Measurements from ENCODE around the gene SLC9B1. TPM values are rescaled to one million over a fixed set of nuclear protein-coding genes. Genes with fewer than 3 reads are reported as not detected.
A peak's percentile ranks its signal among the peaks of the same experiment; 100 is the strongest.
"Not testable (repeated sequence)": the region's sequence is repeated elsewhere in the genome, so short reads cannot be mapped to it uniquely, and the experiment has no call there.

Gene SLC9B1
- total and polyA plus RNA-seq, 12 donors, result 0.07 to 1.4 (median 0.66) TPM; not detected in 3

GRCh38 chr4:102959496-102959895 lies 60.0 kb downstream of the SLC9B1 start:
- intact Hi-C loops (cut with DNase I), result no loop called here
- DNase-seq, result peak in 1 of 2 donors; percentile 10
- Histone ChIP-seq H3K36me3 (no peaks in the 10 kb centered on the region), H3K9me3 (peaks cover 0 to 4% (median 0%) of the 10 kb centered on the region in 11 donors), H3K4me3 (no peak overlapping the region), H3K27ac (no peak overlapping the region), H3K27me3 (no peaks in the 10 kb centered on the region), H3K4me1 (peaks cover 0 to 5% (median 0%) of the 10 kb centered on the region in 9 donors)
- peak in 2 of 8 donors; percentile 65 to 68 for ATAC-seq
- 29 to 51% methylated on average over 3 of the region's 3 CpGs for WGBS, 2 donors
- no peak for TF ChIP-seq CTCF (IDR thresholded peaks at IDR 0.05)

- H3K27me3 ChIP-seq, result no peaks in the 10 kb centered on the region
- TF ChIP-seq CTCF (IDR thresholded peaks at IDR 0.05), result no peak
- ATAC-seq (no peak), DNase-seq (no peak)
- H3K4me1 ChIP-seq, result no peaks in the 10 kb centered on the region
- no peak overlapping the region for H3K4me3 ChIP-seq
- intact Hi-C loops (cut with DNase I), result no loop called here
- H3K36me3 ChIP-seq, result no peaks in the 10 kb centered on the region
- WGBS, 2 donors, result 65 to 73% methylated on average over 3 of the region's 3 CpGs
- H3K9me3 ChIP-seq, result peaks cover 0 to 4% (median 0%) of the 10 kb centered on the region in 11 donors
- H3K27ac ChIP-seq, result no peak overlapping the region
These were observed 74.4 kb downstream of the SLC9B1 start for GRCh38 chr4:102945066-102945465.

GRCh38 chr4:102938063-102938462 lies 81.4 kb downstream of the SLC9B1 start:
- H3K9me3 ChIP-seq; ATAC-seq; H3K27ac ChIP-seq; H3K36me3 ChIP-seq; H3K4me1 ChIP-seq; H3K4me3 ChIP-seq; H3K27me3 ChIP-seq; intact Hi-C loops (cut with DNase I); DNase-seq: not testable (repeated sequence)
- WGBS, 2 donors, result 55 to 68% methylated on average over 2 of the region's 2 CpGs

GRCh38 chr4:102935716-102936115 lies 83.8 kb downstream of the SLC9B1 start:
- Histone ChIP-seq H3K4me1 (no peaks in the 10 kb centered on the region), H3K9me3 (no peaks in the 10 kb centered on the region), H3K27ac (no peak overlapping the region), H3K4me3 (no peak overlapping the region), H3K27me3 (no peaks in the 10 kb centered on the region), H3K36me3 (no peaks in the 10 kb centered on the region)
- TF ChIP-seq CTCF (IDR thresholded peaks at IDR 0.05), result no peak
- WGBS, 2 donors, result 90 to 94% methylated on average over 2 of the region's 2 CpGs
- DNase-seq (no peak), ATAC-seq (no peak)
- intact Hi-C loops (cut with DNase I), result no loop called here

- WGBS, 2 donors, result 81 to 84% methylated on average over 8 of the region's 8 CpGs
- H3K27ac ChIP-seq; H3K27me3 ChIP-seq; DNase-seq; H3K4me1 ChIP-seq; H3K4me3 ChIP-seq; H3K36me3 ChIP-seq; ATAC-seq; intact Hi-C loops (cut with DNase I): not testable (repeated sequence)
- H3K9me3 ChIP-seq, result peaks cover 0 to 56% (median 14%) of the 10 kb centered on the region in 11 donors
These were observed 99.8 kb downstream of the SLC9B1 start for GRCh38 chr4:102919697-102920096.

Data from heart right ventricle (tissue), 16 donors.